Measurements from ENCODE around the gene FAM200B.

DNA sequence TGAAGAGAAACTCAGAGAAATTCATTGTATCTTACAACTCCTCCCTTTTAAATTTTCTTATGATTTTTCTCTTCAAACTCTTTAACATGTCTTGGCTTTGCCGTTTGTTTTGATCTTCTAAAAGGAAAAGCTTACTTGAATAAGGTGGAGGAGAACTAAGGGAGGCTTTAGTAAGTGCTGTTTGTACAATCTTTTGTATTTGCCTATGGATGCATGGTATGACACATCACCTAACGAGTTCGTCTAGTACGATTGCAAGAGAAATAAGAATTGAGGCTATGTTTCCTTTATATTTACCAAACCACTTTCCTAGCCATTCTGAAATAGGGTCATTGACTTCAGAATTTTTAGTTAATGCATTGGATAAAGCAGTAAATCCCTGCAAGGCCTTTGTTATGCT lies 12.8 kb downstream of the FAM200B start:
- TF ChIP-seq, protein P1, sequence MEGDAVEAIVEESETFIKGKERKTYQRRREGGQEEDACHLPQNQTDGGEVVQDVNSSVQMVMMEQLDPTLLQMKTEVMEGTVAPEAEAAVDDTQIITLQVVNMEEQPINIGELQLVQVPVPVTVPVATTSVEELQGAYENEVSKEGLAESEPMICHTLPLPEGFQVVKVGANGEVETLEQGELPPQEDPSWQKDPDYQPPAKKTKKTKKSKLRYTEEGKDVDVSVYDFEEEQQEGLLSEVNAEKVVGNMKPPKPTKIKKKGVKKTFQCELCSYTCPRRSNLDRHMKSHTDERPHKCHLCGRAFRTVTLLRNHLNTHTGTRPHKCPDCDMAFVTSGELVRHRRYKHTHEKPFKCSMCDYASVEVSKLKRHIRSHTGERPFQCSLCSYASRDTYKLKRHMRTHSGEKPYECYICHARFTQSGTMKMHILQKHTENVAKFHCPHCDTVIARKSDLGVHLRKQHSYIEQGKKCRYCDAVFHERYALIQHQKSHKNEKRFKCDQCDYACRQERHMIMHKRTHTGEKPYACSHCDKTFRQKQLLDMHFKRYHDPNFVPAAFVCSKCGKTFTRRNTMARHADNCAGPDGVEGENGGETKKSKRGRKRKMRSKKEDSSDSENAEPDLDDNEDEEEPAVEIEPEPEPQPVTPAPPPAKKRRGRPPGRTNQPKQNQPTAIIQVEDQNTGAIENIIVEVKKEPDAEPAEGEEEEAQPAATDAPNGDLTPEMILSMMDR (optimal IDR thresholded peaks at IDR 0.05 in 1 of 3, IDR thresholded peaks at IDR 0.05 in 1 of 3, conservative IDR thresholded peaks at IDR 0.05 in 1 of 3; ENCODE audit: extremely low read depth in 1 of 3, insufficient read depth in 2 of 3, low read length in 3 of 3), result no peak
- no peak for TF ChIP-seq EZH2 (IDR thresholded peaks at IDR 0.05; ENCODE audit: low read length)

Measured in keratinocyte (primary cell).